ENCODE data around the gene HOXB6.

GRCh38 chr17:48564188-48565021 lies 40.4 kb downstream of the HOXB6 start:
- TF ChIP-seq POLR2A (IDR thresholded peaks at IDR 0.05), result no peak
- TF ChIP-seq, protein P1, sequence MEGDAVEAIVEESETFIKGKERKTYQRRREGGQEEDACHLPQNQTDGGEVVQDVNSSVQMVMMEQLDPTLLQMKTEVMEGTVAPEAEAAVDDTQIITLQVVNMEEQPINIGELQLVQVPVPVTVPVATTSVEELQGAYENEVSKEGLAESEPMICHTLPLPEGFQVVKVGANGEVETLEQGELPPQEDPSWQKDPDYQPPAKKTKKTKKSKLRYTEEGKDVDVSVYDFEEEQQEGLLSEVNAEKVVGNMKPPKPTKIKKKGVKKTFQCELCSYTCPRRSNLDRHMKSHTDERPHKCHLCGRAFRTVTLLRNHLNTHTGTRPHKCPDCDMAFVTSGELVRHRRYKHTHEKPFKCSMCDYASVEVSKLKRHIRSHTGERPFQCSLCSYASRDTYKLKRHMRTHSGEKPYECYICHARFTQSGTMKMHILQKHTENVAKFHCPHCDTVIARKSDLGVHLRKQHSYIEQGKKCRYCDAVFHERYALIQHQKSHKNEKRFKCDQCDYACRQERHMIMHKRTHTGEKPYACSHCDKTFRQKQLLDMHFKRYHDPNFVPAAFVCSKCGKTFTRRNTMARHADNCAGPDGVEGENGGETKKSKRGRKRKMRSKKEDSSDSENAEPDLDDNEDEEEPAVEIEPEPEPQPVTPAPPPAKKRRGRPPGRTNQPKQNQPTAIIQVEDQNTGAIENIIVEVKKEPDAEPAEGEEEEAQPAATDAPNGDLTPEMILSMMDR (IDR thresholded peaks at IDR 0.05), result no peak

Data from thyroid gland (tissue), 4 donors.